ENCODE results near the gene ZNF277.
"Not testable (repeated sequence)": the region's sequence is repeated elsewhere in the genome, so short reads cannot be mapped to it uniquely, and the experiment has no call there.

ZNF277 gene

DNA sequence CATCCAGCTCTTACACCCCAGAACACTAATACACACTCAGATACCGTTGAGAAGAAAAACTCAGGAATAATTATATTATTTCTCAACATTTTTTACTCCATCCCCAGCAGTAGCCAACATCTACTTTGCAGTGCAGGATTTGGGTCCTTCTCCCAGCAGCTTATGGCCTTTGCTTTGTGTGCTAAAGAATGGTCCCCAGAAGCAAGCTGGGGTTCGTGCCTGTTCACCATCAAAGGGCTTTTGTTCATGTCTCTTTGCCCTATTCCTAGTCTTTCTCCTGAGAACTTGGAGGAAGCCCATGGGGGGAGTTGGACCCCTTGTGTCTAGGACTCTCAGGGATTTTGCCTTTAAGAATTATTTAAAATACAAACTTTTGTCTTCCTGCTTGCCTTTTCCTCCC, 100.4 kb downstream of the ZNF277 start:
- Histone ChIP-seq H3K4me2 (no peak overlapping the region), H3K27ac (no peak overlapping the region), H3K4me1 (ENCODE audit: low read depth, poor library complexity, severe bottlenecking) (peaks cover 25% of the 10 kb centered on the region), H2AFZ (ENCODE audit: low read depth) (no peak overlapping the region), H3K79me2 (ENCODE audit: insufficient read depth, low read depth) (no peaks in the 10 kb centered on the region), H3K27me3 (ENCODE audit: insufficient read depth, low read depth) (no peaks in the 10 kb centered on the region), H4K20me1 (ENCODE audit: insufficient read depth) (no peaks in the 10 kb centered on the region), H3K36me3 (ENCODE audit: insufficient read depth) (no peaks in the 10 kb centered on the region), H3K4me3 (IDR thresholded peaks at IDR 0.05; ENCODE audit: insufficient read depth, low read depth, low read length) (no peak overlapping the region), H3K9ac (no peak overlapping the region)
- TF ChIP-seq, protein P1, sequence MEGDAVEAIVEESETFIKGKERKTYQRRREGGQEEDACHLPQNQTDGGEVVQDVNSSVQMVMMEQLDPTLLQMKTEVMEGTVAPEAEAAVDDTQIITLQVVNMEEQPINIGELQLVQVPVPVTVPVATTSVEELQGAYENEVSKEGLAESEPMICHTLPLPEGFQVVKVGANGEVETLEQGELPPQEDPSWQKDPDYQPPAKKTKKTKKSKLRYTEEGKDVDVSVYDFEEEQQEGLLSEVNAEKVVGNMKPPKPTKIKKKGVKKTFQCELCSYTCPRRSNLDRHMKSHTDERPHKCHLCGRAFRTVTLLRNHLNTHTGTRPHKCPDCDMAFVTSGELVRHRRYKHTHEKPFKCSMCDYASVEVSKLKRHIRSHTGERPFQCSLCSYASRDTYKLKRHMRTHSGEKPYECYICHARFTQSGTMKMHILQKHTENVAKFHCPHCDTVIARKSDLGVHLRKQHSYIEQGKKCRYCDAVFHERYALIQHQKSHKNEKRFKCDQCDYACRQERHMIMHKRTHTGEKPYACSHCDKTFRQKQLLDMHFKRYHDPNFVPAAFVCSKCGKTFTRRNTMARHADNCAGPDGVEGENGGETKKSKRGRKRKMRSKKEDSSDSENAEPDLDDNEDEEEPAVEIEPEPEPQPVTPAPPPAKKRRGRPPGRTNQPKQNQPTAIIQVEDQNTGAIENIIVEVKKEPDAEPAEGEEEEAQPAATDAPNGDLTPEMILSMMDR (conservative IDR thresholded peaks at IDR 0.05; ENCODE audit: low read depth, low read length), result no peak

DNA sequence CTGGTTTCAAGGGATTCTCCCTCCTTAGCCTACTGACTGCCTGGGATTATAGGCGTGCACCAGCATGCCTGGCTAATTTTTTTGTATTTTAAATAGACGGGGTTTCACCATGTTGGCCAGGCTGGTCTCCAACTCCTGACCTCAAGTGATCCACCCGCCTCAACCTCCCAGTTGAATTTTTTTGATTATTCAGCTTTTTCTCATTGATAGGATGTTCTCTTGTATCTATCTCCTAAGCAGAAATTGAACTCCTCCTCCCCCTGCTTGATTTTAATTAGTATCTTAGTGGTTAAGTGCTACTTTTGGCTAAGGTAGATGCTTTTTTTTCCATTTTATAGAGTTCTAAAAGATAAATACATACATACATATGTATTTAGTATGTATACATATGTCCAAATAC, 101.0 kb downstream of the ZNF277 start:
- H3K79me2 ChIP-seq (ENCODE audit: insufficient read depth, low read depth), result no peaks in the 10 kb centered on the region
- H3K4me1 ChIP-seq (ENCODE audit: low read depth, poor library complexity, severe bottlenecking), result peaks cover 19% of the 10 kb centered on the region
- H3K4me3 ChIP-seq (IDR thresholded peaks at IDR 0.05; ENCODE audit: insufficient read depth, low read depth, low read length), result no peak overlapping the region
- no peak overlapping the region for H3K4me2 ChIP-seq
- H3K27me3 ChIP-seq (ENCODE audit: insufficient read depth, low read depth), result no peaks in the 10 kb centered on the region
- H3K9ac ChIP-seq, result no peak overlapping the region
- TF ChIP-seq, protein P1 (conservative IDR thresholded peaks at IDR 0.05; ENCODE audit: low read depth, low read length), result no peak
- H4K20me1 ChIP-seq (ENCODE audit: insufficient read depth), result no peaks in the 10 kb centered on the region
- H3K27ac ChIP-seq, result no peak overlapping the region
- no peaks in the 10 kb centered on the region for H3K36me3 ChIP-seq (ENCODE audit: insufficient read depth)
- H2AFZ ChIP-seq (ENCODE audit: low read depth), result no peak overlapping the region

DNA sequence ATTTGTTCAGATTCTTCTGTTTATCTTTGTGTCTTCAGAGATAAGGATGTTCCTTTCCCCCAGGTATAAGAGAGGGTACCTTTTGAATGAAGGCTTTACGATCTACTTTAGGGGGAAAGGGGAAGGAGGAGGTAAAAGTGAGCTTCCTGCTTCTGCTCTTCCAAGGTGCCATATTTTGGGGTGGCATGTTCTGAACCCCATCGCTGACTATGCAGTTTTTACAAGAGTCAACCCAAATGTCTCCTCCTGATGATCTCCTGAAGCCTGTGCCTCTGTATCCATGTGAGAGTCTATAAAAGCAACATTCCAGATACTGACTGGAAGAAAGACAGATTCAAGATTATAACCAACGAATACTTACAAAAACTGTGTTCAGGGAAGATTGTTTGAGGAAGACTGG, 102.5 kb downstream of the ZNF277 start:
- no peak overlapping the region for H3K4me2 ChIP-seq
- no peak overlapping the region for H3K4me3 ChIP-seq (IDR thresholded peaks at IDR 0.05; ENCODE audit: insufficient read depth, low read depth, low read length)
- no peaks in the 10 kb centered on the region for H3K27me3 ChIP-seq (ENCODE audit: insufficient read depth, low read depth)
- TF ChIP-seq, protein P1 (conservative IDR thresholded peaks at IDR 0.05; ENCODE audit: low read depth, low read length), result no peak
- H3K36me3 ChIP-seq (ENCODE audit: insufficient read depth), result no peaks in the 10 kb centered on the region
- no peak overlapping the region for H3K27ac ChIP-seq
- H4K20me1 ChIP-seq (ENCODE audit: insufficient read depth), result no peaks in the 10 kb centered on the region
- peaks cover 4% of the 10 kb centered on the region for H3K4me1 ChIP-seq (ENCODE audit: low read depth, poor library complexity, severe bottlenecking)
- H3K79me2 ChIP-seq (ENCODE audit: insufficient read depth, low read depth), result no peaks in the 10 kb centered on the region
- no peak overlapping the region for H3K9ac ChIP-seq
- no peak overlapping the region for H2AFZ ChIP-seq (ENCODE audit: low read depth)

DNA sequence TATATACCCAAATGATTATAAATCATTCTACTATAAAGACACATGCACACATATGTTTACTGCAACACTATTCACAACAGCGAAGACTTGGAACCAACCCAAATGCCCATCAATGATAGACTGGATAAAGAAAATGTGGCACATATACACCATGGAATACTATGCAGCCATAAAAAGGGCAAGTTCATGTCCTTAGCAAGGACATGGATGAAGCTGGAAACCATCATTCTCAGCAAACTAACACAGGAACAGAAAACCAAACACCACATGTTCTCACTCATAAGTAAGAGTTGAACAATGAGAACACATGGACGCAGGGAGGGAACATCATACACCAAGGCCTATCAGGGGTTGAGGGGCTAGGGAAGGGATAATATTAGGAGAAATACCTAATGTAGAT, 110.3 kb downstream of the ZNF277 start:
- not testable (repeated sequence) for H2AFZ ChIP-seq (ENCODE audit: low read depth); H3K4me2 ChIP-seq; H3K27me3 ChIP-seq (ENCODE audit: insufficient read depth, low read depth); H3K4me3 ChIP-seq (IDR thresholded peaks at IDR 0.05; ENCODE audit: insufficient read depth, low read depth, low read length); H3K4me1 ChIP-seq (ENCODE audit: low read depth, poor library complexity, severe bottlenecking); H3K36me3 ChIP-seq (ENCODE audit: insufficient read depth); H3K27ac ChIP-seq; H3K79me2 ChIP-seq (ENCODE audit: insufficient read depth, low read depth); H4K20me1 ChIP-seq (ENCODE audit: insufficient read depth); H3K9ac ChIP-seq

DNA sequence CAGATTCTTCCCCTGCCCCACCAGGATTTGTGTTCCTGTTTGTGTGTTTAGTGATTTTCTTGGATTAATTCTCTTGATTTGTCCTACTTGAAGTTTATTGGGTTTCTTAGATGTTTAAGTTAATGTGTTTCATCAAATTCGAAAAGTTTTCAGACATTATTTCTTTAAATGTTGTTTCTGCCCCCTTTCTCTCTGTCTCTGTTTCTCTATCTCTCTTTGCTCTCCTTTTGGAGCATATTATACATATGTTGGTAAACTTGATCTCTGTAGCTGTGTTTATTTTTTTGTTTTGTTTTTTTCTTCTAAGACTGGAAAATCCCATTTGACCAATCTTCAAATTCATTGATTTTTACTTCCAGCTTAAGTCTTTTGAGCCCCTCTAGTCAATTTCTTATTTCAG, 115.6 kb downstream of the ZNF277 start:
- H3K27me3 ChIP-seq (ENCODE audit: insufficient read depth, low read depth), result no peaks in the 10 kb centered on the region

More for the DNA sequence above, 115.6 kb downstream of the ZNF277 start:
- no peak overlapping the region for H3K4me3 ChIP-seq (IDR thresholded peaks at IDR 0.05; ENCODE audit: insufficient read depth, low read depth, low read length)
- no peak overlapping the region for H3K27ac ChIP-seq
- no peaks in the 10 kb centered on the region for H3K4me1 ChIP-seq (ENCODE audit: low read depth, poor library complexity, severe bottlenecking)
- H3K36me3 ChIP-seq (ENCODE audit: insufficient read depth), result no peaks in the 10 kb centered on the region
- TF ChIP-seq, protein P1 (conservative IDR thresholded peaks at IDR 0.05; ENCODE audit: low read depth, low read length), result no peak
- no peaks in the 10 kb centered on the region for H4K20me1 ChIP-seq (ENCODE audit: insufficient read depth)
- no peak overlapping the region for H3K9ac ChIP-seq
- H2AFZ ChIP-seq (ENCODE audit: low read depth), result no peak overlapping the region
- no peak overlapping the region for H3K4me2 ChIP-seq
- H3K79me2 ChIP-seq (ENCODE audit: insufficient read depth, low read depth), result no peaks in the 10 kb centered on the region

Measured in KMS-11 (cell line).